Stimulated activated CD8-positive, alpha-beta memory T cell treated with anti-CD3 and anti-CD28 coated beads, Interleukin-15, amount 100 ng/mL, for 48 hours (primary cell): ENCODE measurements around the gene CD14.
"Not testable (repeated sequence)": the region's sequence is repeated elsewhere in the genome, so short reads cannot be mapped to it uniquely, and the experiment has no call there.

Experiments
- DNase-seq, 2 donors: peaks; one replicate each; pipeline ENCODE4 v3.0.0-alpha.2; 2020; ENCODE audit warnings: low read depth in 2 of 2

Gene CD14

DNA sequence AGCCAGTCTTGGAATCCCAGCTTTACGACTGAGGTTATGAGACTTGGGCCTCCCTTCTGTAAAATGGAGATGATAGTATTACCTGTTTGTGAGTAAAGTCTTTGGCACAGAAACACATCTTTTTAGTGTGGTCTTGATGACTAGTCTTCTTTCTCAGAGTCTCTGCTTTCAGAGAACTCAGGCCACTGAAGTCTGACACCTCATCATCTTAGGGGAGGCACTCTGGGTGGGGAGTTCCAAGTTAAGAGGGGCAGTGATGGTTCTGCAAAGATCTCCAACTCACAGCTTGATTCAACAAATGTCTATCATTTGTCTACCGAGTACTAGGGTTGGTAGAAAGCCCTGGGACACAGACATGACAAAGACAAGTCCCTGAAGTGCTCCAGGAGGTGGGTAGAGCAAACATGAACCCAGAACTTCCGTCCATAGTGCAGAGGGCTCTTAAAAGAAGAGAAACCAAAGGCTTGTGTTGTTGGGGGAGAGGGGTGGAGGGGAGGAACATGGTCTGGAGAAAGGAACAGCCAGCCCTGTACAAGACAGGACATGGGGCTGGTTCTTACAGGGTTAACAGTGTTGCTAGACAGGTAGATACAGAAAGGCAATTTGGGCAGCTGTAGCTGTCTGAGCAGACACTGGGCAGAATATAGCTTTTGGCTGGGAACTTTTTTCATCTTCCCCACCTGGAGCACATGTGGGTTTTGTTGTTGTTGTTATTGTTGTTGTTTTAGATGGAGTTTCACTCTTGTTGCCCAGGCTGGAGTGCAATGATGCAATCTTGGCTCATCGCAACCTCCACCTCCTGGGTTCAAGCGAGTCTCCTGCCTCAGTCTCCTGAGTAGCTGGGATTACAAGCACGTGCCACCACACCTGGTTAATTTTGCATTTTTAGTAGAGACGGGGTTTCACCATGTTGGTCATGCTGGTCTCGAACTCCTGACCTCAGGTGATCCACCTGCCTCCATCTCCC, 2.6 kb upstream of the CD14 start:
- no peak for DNase-seq

GRCh38 chr5:140634103-140634502, 1.1 kb upstream of the CD14 start:
- no peak for DNase-seq

GRCh38 chr5:140633501-140633900, 526 bp upstream of the CD14 start:
- no peak for DNase-seq

GRCh38 chr5:140632366-140633020, 482 bp downstream of the CD14 start:
- peak; percentile 29 to 40 for DNase-seq

- no peak for DNase-seq
These were observed 1.1 kb downstream of the CD14 start for GRCh38 chr5:140631831-140632365.

GRCh38 chr5:140631036-140631417, 1.9 kb downstream of the CD14 start:
- DNase-seq: no peak

DNA sequence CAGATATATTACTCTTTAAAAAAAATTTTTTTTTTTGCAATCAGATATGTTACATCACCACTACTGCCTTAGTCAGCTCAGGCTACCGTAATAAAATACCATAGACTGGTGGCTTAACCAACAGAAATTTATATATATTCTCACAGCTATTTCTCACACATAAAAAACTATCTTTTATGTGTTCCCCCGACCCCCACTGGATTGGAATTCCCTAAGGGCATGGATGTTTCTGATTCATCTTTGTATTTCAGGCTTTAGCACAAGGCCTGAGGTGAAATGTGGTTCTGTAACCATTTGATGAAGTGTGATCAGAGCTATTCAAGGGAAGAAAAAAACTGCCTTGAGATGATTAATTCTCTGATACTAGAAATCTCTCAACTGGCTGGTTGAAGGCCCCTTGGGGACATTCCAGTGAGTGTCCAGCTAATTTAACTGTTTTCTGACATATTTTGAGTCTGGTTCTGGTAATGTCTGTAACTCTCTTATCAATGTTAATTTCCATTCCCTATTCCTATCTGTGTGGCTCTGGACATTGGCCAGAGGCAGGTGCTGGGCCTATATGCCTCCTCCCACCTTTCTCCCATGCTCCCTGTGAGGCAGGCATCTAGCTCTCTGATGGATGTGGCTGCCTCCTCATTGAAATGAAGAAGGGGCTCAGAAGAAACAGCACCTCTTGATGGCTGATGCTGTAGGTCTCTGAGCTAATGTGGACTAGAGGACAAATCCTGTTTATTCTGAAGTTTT, 2.5 kb downstream of the CD14 start:
- DNase-seq: no peak

GRCh38 chr5:140628711-140629110, 4.3 kb downstream of the CD14 start:
- DNase-seq: no peak

- no peak for DNase-seq
These were observed 5.0 kb downstream of the CD14 start for GRCh38 chr5:140627972-140628371.

- DNase-seq: not testable (repeated sequence)
These were observed 8.1 kb downstream of the CD14 start for GRCh38 chr5:140624886-140625285.

GRCh38 chr5:140623061-140623460, 9.9 kb downstream of the CD14 start:
- not testable (repeated sequence) for DNase-seq

DNA sequence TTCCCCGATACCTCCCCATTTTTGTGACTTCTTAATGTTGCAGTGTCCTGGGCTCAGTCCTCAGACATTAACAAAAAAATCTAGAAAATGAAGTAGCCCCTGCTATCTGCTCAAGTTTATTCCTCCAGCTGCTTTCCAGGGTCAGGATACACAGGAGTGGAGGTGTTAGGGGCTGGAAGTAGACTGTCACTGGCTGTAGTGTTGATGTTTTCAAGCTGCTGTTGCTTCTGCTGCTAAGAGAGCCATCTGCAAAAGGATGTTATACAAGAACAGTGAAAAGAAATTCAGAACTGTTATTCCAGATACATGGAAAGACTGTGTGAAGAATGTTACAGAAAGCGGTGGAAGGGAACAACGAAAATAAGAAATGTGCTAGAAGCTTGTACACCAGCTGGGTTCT, 10.7 kb downstream of the CD14 start:
- DNase-seq: no peak

DNA sequence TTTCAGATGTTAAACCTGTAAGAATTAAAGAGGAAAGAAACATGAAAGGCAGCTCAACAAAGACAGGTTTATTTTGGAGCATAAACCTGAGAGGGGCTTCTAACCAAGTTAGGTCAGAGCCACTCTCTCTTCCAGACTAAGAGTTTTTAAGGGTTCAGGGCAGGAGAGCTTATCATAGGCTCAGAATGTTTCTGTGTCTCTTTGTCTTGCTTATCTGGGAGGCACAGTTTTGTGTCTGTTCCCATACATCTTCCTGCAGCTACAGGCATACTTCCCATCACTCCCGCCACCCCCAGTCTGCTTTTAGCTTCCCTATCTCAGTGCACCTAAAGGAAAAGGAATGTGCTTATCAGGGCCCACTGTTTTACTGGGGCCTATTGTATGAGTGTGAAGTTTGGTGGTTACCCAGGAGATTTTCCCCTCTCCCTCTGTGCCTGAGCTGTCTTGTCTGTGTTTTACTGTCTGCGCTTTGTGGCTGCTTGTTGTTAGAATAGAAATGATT, 21.9 kb downstream of the CD14 start:
- no peak for DNase-seq

GRCh38 chr5:140609126-140609525, 23.8 kb downstream of the CD14 start:
- no peak for DNase-seq

GRCh38 chr5:140608722-140609121, 24.3 kb downstream of the CD14 start:
- no peak for DNase-seq

DNA sequence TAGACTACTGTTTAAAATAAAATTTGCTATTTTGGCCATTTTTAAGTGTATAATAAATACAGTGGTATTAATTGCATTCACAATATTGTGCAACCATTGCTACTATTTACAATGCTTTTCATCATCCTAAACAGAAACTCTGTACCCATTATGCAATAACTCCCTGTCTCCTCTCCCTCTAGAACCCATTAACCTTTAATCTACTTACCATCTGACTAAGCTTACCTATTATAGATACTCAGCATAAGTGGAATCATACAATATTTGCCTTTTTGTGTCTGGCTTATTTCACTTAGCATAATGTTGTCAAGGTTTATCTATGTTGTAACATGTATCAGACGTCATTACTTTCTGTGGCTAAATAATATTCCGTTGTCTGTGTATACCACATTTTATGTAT, 25.9 kb downstream of the CD14 start:
- DNase-seq: no peak

DNA sequence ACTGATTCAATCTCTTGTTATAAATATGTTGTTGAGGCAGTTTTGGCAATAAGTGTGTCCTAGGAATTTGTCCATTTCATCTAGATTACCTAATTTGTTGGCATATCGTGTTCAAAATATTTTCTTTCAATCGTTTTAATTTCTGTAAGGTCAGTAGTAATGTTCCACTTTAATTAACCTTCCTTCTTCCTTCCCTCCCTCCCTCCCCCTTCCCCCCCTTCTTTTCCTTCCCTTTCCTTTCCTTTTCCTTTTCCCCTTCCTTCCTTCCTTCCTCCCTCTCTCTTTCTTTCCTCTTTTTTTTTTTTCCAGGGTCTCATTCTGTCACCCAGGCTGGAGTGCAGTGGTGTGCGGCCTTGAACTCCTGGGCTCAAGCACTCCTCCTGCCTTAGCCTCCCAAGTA, 27.1 kb downstream of the CD14 start:
- DNase-seq: no peak

DNA sequence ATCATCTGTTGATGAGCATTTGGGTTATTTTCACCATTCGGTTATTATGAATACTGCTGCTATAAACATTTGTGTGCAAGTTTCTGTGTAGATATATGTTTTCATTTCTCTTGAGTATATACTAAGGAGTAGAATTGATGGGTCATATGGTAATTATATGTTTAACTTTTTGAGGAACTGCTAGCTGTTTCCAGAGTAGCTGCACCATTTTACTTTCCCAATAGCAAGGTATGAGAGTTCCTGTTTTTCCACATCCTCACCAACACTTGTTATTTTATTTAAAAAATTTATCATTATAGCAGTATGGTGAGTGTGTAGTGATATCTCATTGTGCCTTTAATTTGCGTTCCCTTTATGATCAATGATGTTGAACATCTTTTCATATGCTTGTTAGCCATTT, 29.2 kb downstream of the CD14 start:
- no peak for DNase-seq

- DNase-seq: not testable (repeated sequence)
These were observed 29.6 kb downstream of the CD14 start for GRCh38 chr5:140603446-140603698.

GRCh38 chr5:140602147-140602546, 30.8 kb downstream of the CD14 start:
- no peak for DNase-seq

DNA sequence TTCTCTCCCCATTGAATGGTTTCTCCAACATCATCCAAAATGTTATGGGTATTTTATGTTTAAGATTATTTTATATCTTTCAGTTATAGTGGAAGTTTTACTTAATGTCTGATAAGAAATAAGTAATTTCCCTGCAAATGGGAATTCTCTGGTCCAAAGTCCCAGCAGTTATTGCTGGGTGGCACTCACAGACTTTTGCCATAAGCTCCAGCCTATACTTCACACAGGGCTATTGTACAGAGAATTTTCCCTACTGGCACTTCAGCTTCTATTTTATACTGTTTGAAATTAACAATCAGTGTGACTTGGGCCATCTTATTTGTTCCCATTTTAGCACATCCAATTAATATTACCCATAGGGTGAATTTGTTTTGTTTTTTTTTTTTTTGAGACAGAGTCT, 32.9 kb downstream of the CD14 start:
- no peak for DNase-seq

DNA sequence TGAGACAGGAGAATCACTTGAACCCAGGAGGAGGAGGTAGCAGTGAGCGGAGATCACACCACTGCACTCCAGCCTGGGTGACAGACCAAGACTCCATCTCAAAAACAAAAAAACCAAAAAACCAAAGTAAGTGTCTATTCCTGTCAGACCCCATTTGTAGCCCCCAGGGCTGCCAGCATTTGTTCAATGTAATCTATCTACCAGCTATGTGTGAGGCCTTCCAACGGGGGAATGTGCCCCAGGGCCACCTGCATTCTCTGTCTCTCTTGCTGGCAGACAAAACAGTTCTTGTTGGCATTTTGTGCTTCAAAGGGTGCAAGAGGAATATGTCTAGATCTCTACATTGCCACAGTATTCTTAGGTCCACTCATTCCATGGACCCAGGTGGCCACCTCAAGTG, 34.1 kb downstream of the CD14 start:
- no peak for DNase-seq
